Smooth muscle cell of the brain vasculature (primary cell): ENCODE results near the gene CFAP91.

Source experiments
- DNase-seq: peaks from one replicate; pipeline ENCODE4 v3.0.0-alpha.2; 2012; ENCODE audit warnings: low read depth, low spot score

CFAP91 gene

DNA sequence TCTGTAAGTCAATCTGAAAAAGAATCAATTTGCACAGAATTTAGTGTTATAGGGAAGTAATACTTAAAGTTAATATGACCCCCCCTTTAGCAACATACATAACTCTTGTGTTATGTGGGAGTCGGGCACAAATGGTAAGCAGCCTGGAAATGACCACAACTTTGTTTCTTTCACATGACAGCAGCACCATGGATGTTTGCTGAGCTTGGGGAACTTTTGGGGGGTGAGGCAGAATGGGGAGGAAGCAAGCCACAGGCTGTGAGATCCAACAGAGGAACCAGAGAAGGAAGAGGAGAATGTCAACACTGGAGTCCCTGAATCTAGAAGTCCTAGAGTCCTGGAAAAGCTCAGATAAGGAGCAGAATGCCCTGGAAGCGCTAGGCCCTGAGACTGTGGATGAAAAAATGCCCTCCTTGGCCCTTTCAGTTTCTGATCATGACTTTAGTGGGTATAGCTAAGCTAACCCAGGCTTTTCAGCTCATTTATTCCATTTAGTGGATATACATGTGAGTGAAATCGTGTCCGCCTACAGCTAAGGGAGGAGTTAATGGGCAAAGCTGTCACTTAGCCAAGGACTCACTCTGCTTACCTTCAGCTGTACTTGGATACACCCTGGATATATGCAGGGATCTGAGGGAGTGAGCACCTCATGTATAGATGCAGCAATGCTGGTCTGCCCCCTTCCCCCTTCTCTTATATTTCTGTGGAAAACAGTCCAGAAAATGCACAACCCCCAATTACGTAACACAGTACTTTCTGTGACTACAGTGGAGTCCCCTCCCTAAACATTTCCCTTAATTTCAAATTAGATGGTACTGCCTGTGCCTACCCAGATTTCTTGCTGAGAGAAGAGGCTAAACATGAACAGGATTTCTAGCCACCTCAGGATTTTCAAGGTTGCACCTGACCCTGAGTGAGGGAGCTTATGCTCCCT lies 39.1 kb downstream of the CFAP91 start:
- no peak for DNase-seq

DNA sequence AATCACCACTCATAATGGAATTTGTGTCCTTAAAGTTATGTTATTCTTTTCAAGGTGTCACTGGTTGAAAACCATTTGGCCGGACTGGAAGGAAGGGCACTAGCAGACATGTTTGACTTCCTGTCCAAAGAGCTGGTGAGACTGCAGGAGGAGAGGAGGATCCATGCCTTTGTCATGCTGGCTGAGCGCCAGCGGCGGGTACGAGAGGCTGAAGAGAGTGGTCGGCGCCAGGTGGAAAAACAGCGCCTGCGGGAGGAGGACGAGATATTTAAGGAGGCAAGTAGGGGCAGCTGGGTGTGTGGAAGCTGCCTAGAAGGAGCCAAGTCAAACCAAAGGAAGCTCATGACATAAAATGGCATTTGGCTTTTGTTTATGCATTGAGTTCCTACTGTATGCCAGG lies 41.1 kb downstream of the CFAP91 start:
- no peak for DNase-seq

DNA sequence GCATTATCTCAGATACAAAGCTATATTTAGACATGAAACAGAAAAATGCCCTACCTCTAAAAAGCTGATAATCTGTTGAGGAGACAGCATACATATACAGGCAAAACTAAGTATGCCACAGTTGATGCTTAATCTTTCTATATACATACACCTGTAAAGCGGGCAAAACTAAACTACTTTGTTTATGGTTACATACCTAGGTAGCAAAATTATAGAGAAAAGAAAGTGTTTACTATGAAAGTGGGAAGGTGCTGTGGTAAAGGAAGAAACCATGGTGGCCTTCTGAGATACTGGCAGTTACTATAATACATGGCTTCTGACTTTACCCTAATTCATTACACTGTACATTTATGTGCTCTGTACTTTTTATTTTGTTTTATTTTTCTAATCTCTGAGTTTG lies 43.1 kb downstream of the CFAP91 start:
- DNase-seq = no peak

DNA sequence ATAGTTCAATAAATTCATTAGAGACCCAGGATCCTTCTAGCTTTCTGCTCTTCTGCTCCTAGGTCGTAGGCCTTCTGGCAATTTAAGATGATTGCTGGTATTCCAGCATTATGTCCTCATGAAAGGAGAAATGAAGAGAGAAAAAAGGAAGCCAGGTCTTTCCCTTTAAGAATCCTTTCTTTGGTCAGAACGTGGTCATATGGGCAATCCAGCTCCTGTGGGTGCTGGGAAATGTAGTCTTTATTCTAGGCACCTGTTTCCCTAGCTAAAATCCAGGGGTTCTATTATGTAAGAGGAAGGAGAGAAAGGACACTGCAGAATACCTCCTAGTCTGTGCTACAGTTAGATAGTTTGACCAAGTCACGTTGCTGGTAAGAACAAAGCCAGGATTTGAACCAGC lies 43.6 kb downstream of the CFAP91 start:
- DNase-seq = no peak

DNA sequence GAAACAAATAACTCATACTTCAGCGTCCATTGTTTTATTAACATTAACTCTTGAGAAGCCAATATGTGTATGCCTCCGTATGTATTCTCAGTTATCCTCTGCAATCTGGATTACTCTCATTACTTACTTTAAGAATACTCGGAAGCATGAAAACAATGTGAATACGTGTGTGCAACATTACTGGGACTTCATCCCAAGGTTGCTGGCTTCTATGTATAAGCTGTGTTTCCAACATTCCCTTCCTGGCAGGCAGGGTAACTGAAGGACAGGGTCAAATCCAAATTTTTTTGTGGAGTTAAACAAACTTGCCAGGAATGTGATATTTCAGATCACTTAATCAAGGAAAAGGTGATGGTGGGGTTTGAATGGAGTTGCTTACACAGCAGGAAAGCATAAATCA lies 44.5 kb downstream of the CFAP91 start:
- no peak for DNase-seq

DNA sequence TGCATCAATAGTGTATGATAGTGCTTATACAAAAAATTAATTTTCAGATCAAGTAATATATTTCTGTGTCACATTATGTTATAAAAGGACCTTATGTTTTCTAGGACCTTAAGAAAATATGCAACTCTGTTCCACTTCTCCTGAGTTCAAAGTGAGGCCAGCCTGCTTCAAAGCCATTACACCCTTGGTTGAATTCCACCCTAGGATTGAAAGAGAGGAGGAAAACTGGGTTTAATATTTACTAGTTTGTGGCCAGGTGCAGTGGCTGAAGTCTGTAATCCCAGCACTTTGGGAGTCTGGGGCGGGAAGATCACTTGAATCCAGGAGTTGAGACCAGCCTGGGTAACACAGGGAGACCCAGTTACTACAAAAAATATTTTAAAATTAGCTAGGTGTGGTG lies 46.2 kb downstream of the CFAP91 start:
- DNase-seq = no peak

DNA sequence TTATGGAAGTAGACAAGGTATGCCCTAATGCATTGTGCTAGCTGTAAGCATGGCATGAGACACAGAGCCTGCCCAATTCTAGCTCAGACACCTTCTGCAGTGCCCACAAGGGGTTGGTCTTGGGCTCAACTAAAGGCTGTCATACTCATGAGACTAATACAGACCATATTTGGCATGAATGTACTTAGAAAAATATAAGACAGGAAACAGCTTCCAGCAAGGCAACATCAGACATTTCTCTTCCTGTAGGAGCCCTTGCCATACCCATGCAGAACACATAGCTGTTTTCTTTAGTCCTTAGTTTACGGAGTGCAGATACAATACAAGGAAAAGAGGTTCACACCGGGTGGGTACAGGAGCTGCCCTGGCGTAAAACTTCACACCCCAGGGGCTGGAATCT lies 48.6 kb downstream of the CFAP91 start:
- DNase-seq = no peak
